ENCODE results near the gene PTH2. TPM values are rescaled to one million over a fixed set of nuclear protein-coding genes. Genes with fewer than 3 reads are reported as not detected.

Gene PTH2
- total and polyA plus RNA-seq, 7 donors = not detected

DNA sequence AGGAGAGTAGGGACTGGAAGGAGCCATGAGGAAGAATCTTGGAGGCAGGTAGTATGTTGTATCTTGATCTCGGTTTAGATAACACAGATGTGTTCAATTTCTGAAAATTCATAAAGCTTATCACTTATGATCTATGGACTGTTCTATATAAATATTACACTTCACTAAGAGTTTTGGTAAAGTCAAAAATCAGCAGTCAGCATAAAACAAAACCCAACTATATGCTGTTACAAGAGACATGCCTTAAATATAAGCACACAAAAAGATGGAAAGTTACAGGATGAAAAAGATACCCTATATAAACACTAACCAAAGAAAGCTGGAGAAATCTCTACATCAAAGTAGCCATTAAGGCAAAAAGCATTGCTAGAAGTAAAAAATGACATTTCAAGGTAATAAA lies 39.6 kb downstream of the PTH2 start:
- 33 to 95% (median 38%) methylated on average over 1 of the region's 1 CpG for WGBS, 3 donors
- Histone ChIP-seq H3K27ac (no peak overlapping the region), H3K27me3 (ENCODE audit: insufficient read depth in 3 of 3, low read length in 2 of 3) (peaks cover 0 to 21% (median 2%) of the 10 kb centered on the region in 3 donors), H3K4me3 (no peak overlapping the region), H3K36me3 (ENCODE audit: insufficient read depth in 1 of 2, low read depth in 1 of 2) (no peaks in the 10 kb centered on the region), H3K4me1 (no peaks in the 10 kb centered on the region), H3K9me3 (peaks cover 8% of the 10 kb centered on the region)
- ATAC-seq (no peak), DNase-seq (no peak)
- TF ChIP-seq, protein P1, sequence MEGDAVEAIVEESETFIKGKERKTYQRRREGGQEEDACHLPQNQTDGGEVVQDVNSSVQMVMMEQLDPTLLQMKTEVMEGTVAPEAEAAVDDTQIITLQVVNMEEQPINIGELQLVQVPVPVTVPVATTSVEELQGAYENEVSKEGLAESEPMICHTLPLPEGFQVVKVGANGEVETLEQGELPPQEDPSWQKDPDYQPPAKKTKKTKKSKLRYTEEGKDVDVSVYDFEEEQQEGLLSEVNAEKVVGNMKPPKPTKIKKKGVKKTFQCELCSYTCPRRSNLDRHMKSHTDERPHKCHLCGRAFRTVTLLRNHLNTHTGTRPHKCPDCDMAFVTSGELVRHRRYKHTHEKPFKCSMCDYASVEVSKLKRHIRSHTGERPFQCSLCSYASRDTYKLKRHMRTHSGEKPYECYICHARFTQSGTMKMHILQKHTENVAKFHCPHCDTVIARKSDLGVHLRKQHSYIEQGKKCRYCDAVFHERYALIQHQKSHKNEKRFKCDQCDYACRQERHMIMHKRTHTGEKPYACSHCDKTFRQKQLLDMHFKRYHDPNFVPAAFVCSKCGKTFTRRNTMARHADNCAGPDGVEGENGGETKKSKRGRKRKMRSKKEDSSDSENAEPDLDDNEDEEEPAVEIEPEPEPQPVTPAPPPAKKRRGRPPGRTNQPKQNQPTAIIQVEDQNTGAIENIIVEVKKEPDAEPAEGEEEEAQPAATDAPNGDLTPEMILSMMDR (IDR thresholded peaks at IDR 0.05) = no peak
- intact Hi-C loops (cut with DNase I) = no loop called here

DNA sequence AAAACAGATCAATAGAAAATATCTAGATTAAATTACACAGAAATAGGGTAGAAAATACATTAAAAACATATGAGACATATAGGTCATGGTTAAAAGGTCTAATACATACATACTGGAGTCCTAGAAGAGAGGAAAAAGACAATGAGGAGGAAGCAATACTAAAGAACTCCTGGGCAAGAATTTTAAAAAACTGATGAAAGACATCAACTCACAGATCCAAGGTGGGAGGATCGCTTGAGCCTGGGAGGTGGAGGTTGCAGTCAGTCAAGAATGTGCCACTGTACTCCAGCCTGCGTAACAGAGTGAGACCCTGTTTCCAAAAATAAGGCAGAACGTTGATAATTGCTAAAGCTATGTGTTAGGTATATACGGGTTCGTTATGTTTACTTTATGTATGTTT lies 40.6 kb downstream of the PTH2 start:
- Histone ChIP-seq H3K4me3 (no peak overlapping the region), H3K27ac (no peak overlapping the region), H3K36me3 (ENCODE audit: insufficient read depth in 1 of 2, low read depth in 1 of 2) (no peaks in the 10 kb centered on the region), H3K4me1 (no peaks in the 10 kb centered on the region), H3K27me3 (ENCODE audit: insufficient read depth in 3 of 3, low read length in 2 of 3) (peaks cover 0 to 16% (median 0%) of the 10 kb centered on the region in 3 donors), H3K9me3 (peaks cover 8% of the 10 kb centered on the region)
- no peak for ATAC-seq
- WGBS, 3 donors = 91 to 96% (median 93%) methylated on average over 5 of the region's 5 CpGs
- intact Hi-C loops (cut with DNase I) = no loop called here
- no peak for DNase-seq
- TF ChIP-seq, protein P1 (IDR thresholded peaks at IDR 0.05) = no peak

DNA sequence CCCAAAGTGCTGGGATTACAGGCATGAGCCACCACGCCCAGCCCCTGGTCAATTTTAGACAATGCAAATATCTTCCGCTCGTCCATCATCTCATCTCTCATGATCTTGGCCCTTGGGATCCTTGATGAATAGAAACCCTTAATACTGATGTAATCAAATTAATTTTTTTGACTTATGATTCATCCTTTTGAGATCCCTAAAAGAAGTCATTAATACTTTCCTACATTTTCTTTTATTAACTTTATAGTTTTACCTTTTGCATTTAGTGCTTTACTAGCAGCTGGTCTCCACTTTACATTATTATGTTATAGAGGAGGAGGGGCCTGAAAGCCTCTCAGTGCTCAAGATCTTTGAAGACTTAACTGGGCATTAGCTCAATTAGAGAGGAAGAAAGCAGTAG lies 42.9 kb downstream of the PTH2 start:
- TF ChIP-seq, protein P1 (IDR thresholded peaks at IDR 0.05) = no peak
- Histone ChIP-seq H3K36me3 (ENCODE audit: insufficient read depth in 1 of 2, low read depth in 1 of 2) (no peaks in the 10 kb centered on the region), H3K9me3 (peaks cover 8% of the 10 kb centered on the region), H3K27ac (no peak overlapping the region), H3K4me3 (no peak overlapping the region), H3K27me3 (ENCODE audit: insufficient read depth in 3 of 3, low read length in 2 of 3) (peaks cover 0 to 15% (median 0%) of the 10 kb centered on the region in 3 donors), H3K4me1 (no peaks in the 10 kb centered on the region)
- intact Hi-C loops (cut with DNase I) = no loop called here
- ATAC-seq = no peak
- WGBS, 3 donors = 90 to 91% (median 91%) methylated on average over 3 of the region's 3 CpGs
- no peak for DNase-seq

DNA sequence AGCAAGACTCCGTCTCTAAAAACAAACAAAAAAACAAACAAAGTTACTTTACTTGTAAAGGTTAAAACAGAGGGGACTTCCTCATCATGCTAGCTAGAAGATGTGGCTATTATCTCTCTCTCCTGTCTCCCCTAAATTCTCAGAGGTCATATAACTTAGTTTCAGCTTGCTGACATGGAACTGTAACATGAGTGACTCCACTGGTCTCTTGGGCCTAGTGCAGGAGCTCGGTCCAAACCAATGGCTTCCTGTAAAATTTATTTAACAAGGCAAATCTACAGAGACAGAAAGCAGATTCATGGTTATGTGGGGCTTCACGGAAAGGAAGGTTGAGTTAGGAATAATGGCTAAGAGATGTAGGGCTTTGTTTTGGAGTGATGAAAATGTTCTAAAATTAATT lies 44.7 kb downstream of the PTH2 start:
- no peak for ATAC-seq
- DNase-seq = no peak
- no peak overlapping the region for H3K4me3 ChIP-seq
- H3K27ac ChIP-seq = no peak overlapping the region
- no peaks in the 10 kb centered on the region for H3K4me1 ChIP-seq
- TF ChIP-seq, protein P1 (IDR thresholded peaks at IDR 0.05) = no peak
- peaks cover 0 to 18% (median 2%) of the 10 kb centered on the region in 3 donors for H3K27me3 ChIP-seq (ENCODE audit: insufficient read depth in 3 of 3, low read length in 2 of 3)
- 54 to 58% (median 57%) methylated on average over 3 of the region's 3 CpGs for WGBS, 3 donors
- intact Hi-C loops (cut with DNase I) = no loop called here
- peaks cover 8% of the 10 kb centered on the region for H3K9me3 ChIP-seq
- H3K36me3 ChIP-seq (ENCODE audit: insufficient read depth in 1 of 2, low read depth in 1 of 2) = no peaks in the 10 kb centered on the region

Data from psoas muscle (tissue), 8 donors.